K562 (cell line): Measurements from ENCODE around the gene RARG. TPM values are rescaled to one million over a fixed set of nuclear protein-coding genes. Genes with fewer than 3 reads are reported as not detected.

ENCODE experiments used
- ATAC-seq: fragments of 200-7000 bp; cut with Tn5 transposase; 3 replicates; pipeline ENCODE4 v1.9.1; 2020; ENCODE audit warnings: moderate library complexity
- BruUV-seq: library from RNA; stranded (reverse); fragments of 400-500 nt; replicated peaks from 2 replicates; lab custom pipeline; 2021; lab: Mats Ljungman, UMichigan
- CTCF ChIA-PET: fragments of 300-600 bp; formaldehyde crosslinking; extraction: SDS; loops from one replicate; lab custom pipeline; 2021; ENCODE audit warnings: low intra/inter-chr PET ratio; lab: Yijun Ruan, JAX
- POLR2A ChIA-PET: fragments of 300-600, 350-650 bp; sonication (Branson Sonifier 250); formaldehyde crosslinking; extraction: SDS; loops from one replicate; lab custom pipeline; 2021; ENCODE audit warnings: antibody characterized with exemption, inconsistent platforms; lab: Yijun Ruan, JAX
- DNase-seq, 4 experiments: peaks; one replicate each; pipeline versions ENCODE4 v3.0.0 to v3.0.0-alpha.2; 2011 to 2018; ENCODE audit warnings: low spot score in 3 of 4, mixed read lengths in 3 of 4; ENCODE audit errors: extremely low read depth in 1 of 4
- FAIRE-seq: peaks from 2 replicates; lab custom pipeline; 2011; peaks lifted over from hg19 to GRCh38; lab: Jason Lieb, UNC
- H2AFZ ChIP-seq: 2 replicates; pipeline ENCODE4 v1.6.0; 2011; ENCODE audit warnings: low read depth, low read length, control low read depth, inconsistent platforms
- H3K27ac ChIP-seq: fragments of 200-600 bp; 3 replicates; pipeline ENCODE4 v1.8.0; 2011; ENCODE audit warnings: low read depth, mild to moderate bottlenecking, control low read depth, inconsistent platforms, low read length, moderate library complexity, mixed read lengths; ENCODE audit errors: extremely low read depth
- H3K27me3 ChIP-seq, 2 experiments: fragments of 300-600 bp in 1 of 2; 2 replicates in 1 of 2; 3 replicates in 1 of 2; pipeline versions ENCODE4 v1.6.0 to v1.8.0; 2011; ENCODE audit warnings: inconsistent platforms in 2 of 2, low read length in 2 of 2, mild to moderate bottlenecking in 1 of 2, mixed read lengths in 1 of 2, moderate library complexity in 1 of 2; ENCODE audit not compliant: control insufficient read depth in 2 of 2, insufficient read depth in 2 of 2
- H3K36me3 ChIP-seq: fragments of 300-600 bp; 3 replicates; pipeline ENCODE4 v1.8.0; 2011; ENCODE audit warnings: mild to moderate bottlenecking, low read length, inconsistent platforms; ENCODE audit not compliant: control insufficient read depth, insufficient read depth
- H3K4me1 ChIP-seq, 2 experiments: fragments of 200-600 bp in 1 of 2; replicated peaks in 1 of 2; 2 replicates in 1 of 2; 3 replicates in 1 of 2; pipeline versions ENCODE4 v1.5.1 to v1.8.0; 2011; ENCODE audit warnings: inconsistent platforms in 2 of 2, low read length in 2 of 2, mild to moderate bottlenecking in 1 of 2, mixed read lengths in 1 of 2, moderate library complexity in 1 of 2; ENCODE audit not compliant: control insufficient read depth in 2 of 2, insufficient read depth in 2 of 2
- H3K4me2 ChIP-seq: 2 replicates; pipeline ENCODE4 v1.6.1; 2011; ENCODE audit warnings: low read length, control low read depth, inconsistent platforms, mixed read lengths; ENCODE audit not compliant: insufficient read depth
- H3K4me3 ChIP-seq: fragments of 200-600 bp; sonication (generic), shearing (Covaris generic); 2 replicates; pipeline ENCODE4 v1.5.1; 2016; ENCODE audit warnings: control low read depth, inconsistent platforms
- H3K79me2 ChIP-seq: fragments of 200-600 bp; 3 replicates; pipeline ENCODE4 v1.8.0; 2011; ENCODE audit warnings: low read length, inconsistent platforms; ENCODE audit not compliant: control insufficient read depth, insufficient read depth
- H3K9ac ChIP-seq, 2 experiments: 2 replicates each; pipeline versions ENCODE4 v1.6.0 to v1.6.1; 2011; ENCODE audit warnings: low read depth in 2 of 2, low read length in 2 of 2, control low read depth in 1 of 2, inconsistent platforms in 1 of 2, mild to moderate bottlenecking in 1 of 2, mixed read lengths in 1 of 2; ENCODE audit not compliant: insufficient read depth in 1 of 2
- H3K9me1 ChIP-seq: one replicate; pipeline ENCODE4 v1.6.0; 2011; ENCODE audit warnings: inconsistent platforms, mild to moderate bottlenecking, low read length, moderate library complexity; ENCODE audit not compliant: control insufficient read depth, insufficient read depth
- H3K9me3 ChIP-seq: replicated peaks from 2 replicates; pipeline ENCODE4 v1.5.1; 2011; ENCODE audit warnings: low read depth, low read length, inconsistent platforms; ENCODE audit not compliant: control insufficient read depth, insufficient read depth
- H4K20me1 ChIP-seq: replicated peaks from 2 replicates; pipeline ENCODE4 v1.6.1; 2011; ENCODE audit warnings: low read length, inconsistent platforms, mixed read lengths; ENCODE audit not compliant: control insufficient read depth, insufficient read depth
- ASH1L ChIP-seq: fragments of 450-650 bp; IDR thresholded peaks from 2 replicates; pipeline ENCODE4 v1.6.1; 2018; ENCODE audit warnings: borderline replicate concordance, mild to moderate bottlenecking, low read depth; ENCODE audit not compliant: partially characterized antibody
- C11orf30 ChIP-seq: fragments of 450-650 bp; IDR thresholded peaks from 2 replicates; pipeline ENCODE4 v1.6.1; 2016; ENCODE audit warnings: low read depth, mild to moderate bottlenecking
- FOXK2 ChIP-seq, 2 experiments: fragments of 450-650 bp; IDR thresholded peaks in 1 of 2; conservative IDR thresholded peaks in 1 of 2; 2 replicates each; pipeline ENCODE4 v1.6.1; 2016; ENCODE audit warnings: low read depth in 2 of 2, mild to moderate bottlenecking in 1 of 2
- GABPA ChIP-seq: fragments of 200-800 bp; sonication (Bioruptor generic); conservative IDR thresholded peaks from 2 replicates; pipeline ENCODE4 v1.6.1; 2016; ENCODE audit warnings: low read depth, missing genetic modification characterization, missing compliant biosample characterization
- PYGO2 ChIP-seq: fragments of 450-650 bp; IDR thresholded peaks from 2 replicates; pipeline ENCODE4 v1.6.1; 2016; ENCODE audit warnings: mild to moderate bottlenecking, missing genetic modification characterization, moderate library complexity, missing compliant biosample characterization
- SETDB1 ChIP-seq: IDR thresholded peaks from one replicate; pipeline ENCODE4 v1.6.1; 2012; ENCODE audit warnings: low read length, control low read depth, inconsistent platforms
- SMC3 ChIP-seq: conservative IDR thresholded peaks from 2 replicates; pipeline ENCODE4 v1.6.1; 2011; ENCODE audit warnings: low read depth, low read length, improper control_type of control experiment; ENCODE audit not compliant: insufficient read depth
- TEAD4 ChIP-seq, 2 experiments: sonication (generic) in 1 of 2; formaldehyde crosslinking in 1 of 2; IDR thresholded peaks; 2 replicates each; pipeline versions ENCODE4 v1.6.1 to v1.8.0; 2012 to 2022; ENCODE audit warnings: borderline replicate concordance in 1 of 2, inconsistent platforms in 1 of 2, low read length in 1 of 2, mild to moderate bottlenecking in 1 of 2, missing genetic modification reagents in 1 of 2
- TRIM24 ChIP-seq, 2 experiments: fragments of 450-650 bp; IDR thresholded peaks; 2 replicates each; pipeline ENCODE4 v1.6.1; 2016
- TSC22D4 ChIP-seq: fragments of 450-650 bp; IDR thresholded peaks from 2 replicates; pipeline ENCODE4 v1.6.1; 2016; ENCODE audit warnings: missing genetic modification characterization, missing biosample characterization, control low read depth
- ZNF696 ChIP-seq: fragments of 250-450 bp; sonication (Bioruptor Pico); conservative IDR thresholded peaks from 2 replicates; pipeline ENCODE4 v1.4.0; 2020; ENCODE audit warnings: mild to moderate bottlenecking, moderate library complexity
- ZNF778 ChIP-seq: fragments of 450-650 bp; formaldehyde crosslinking; IDR thresholded peaks from 2 replicates; pipeline ENCODE4 v1.4.0; 2020; ENCODE audit warnings: mild to moderate bottlenecking, moderate library complexity
- WGBS: fragments of 100-300 bp; shearing (Covaris generic); methylation state at CpG from one replicate; pipeline ENCODE4 v1.1.6; 2016; ENCODE audit warnings: low coverage, mixed read lengths; ENCODE audit not compliant: insufficient coverage; ENCODE audit errors: missing lambda C conversion rate; 5-methylcytosine and 5-hydroxymethylcytosine counted together
- in situ Hi-C: fragments of 300-500 bp; cut with MboI; formaldehyde crosslinking; loops from 4 replicates; pipeline ENCODE4 v1.15.0; 2018; ENCODE audit warnings: inconsistent platforms, mixed read lengths
- intact Hi-C: fragments of 100-400 bp; cut with micrococcal nuclease; formaldehyde crosslinking; loops from 2 replicates; pipeline ENCODE4 v1.14.2; 2022
- polyA plus RNA-seq, 8 experiments: library from polyadenylated mRNA; depleted of rRNA in 4 of 8; stranded (reverse) in 5 of 8; unstranded in 3 of 8; fragments of >200 nt; fragmentation: Nextera tagmentation in 2 of 8; fragmentation: Illumina TruSeq in 1 of 8; extraction: Ambion mirVana in 2 of 8; extraction: Trizol in 1 of 8; gene quantifications; 2 replicates each; pipeline versions ENCODE4 v1.2.1 to v1.2.3, GENCODE V29; 2011 to 2014; ENCODE audit warnings: inconsistent platforms in 1 of 8, missing spikeins in 1 of 8
- total RNA-seq, 7 experiments: library from RNA; depleted of rRNA in 6 of 7; stranded (reverse); fragments of >200 nt in 6 of 7; fragmentation: Illumina TruSeq in 2 of 7; extraction: Trizol in 2 of 7; gene quantifications; 2 replicates each; pipeline versions ENCODE4 v1.2.1 to v1.2.3, GENCODE V29; 2011 to 2021; ENCODE audit warnings: low replicate concordance in 1 of 7
- TF ChIP-seq, protein P1 (sequence below): fragments of 200-800 bp; sonication (Bioruptor generic); IDR thresholded peaks from 2 replicates; pipeline ENCODE4 v1.6.1; 2017; ENCODE audit warnings: missing genetic modification characterization, missing compliant biosample characterization
- TF ChIP-seq, protein P2 (sequence below): fragments of 250-450 bp; sonication (Bioruptor Pico); IDR thresholded peaks from 2 replicates; pipeline ENCODE4 v1.4.0; 2020; ENCODE audit warnings: mild to moderate bottlenecking, moderate library complexity
- TF ChIP-seq, protein P3 (sequence below): IDR thresholded peaks from 2 replicates; pipeline ENCODE4 v1.6.1; 2011; ENCODE audit not compliant: insufficient read length; ENCODE audit errors: extremely low read depth

The RARG gene
- total and polyA plus RNA-seq, 9 of the 15 experiments (the other 6 are each of a cell fraction or from before 2014, with no cell fraction given) = 0.18 to 7.6 (median 3.8) TPM

DNA sequence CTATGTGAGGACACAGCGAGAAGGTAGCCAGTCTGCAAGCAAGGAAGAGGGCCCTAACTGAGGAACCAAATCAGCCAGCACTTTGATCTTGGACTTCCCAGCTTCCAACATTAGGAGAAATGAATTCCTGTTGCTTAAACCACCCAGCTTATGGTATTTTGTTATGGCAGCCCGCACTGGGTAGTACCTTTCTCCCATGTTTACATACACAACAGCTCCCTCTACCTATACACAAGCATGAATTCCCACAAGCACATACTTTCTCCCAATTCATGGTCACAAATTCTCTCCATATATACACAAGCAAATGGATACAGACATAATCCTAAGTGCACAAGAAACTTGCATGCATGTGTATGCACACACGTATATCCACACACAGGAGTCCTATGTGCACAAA lies 32.3 kb downstream of the RARG start:
- DNase-seq (no peak), ATAC-seq (0 out of 3 replicates have a peak, but pooled peaks have one; percentile 8), FAIRE-seq (no peak)
- Histone ChIP-seq H3K27me3 (no peaks in the 10 kb centered on the region), H3K9me3 (no peaks in the 10 kb centered on the region), H3K36me3 (no peaks in the 10 kb centered on the region), H3K4me1 (peaks cover 28 to 31% of the 10 kb centered on the region in 2 experiments; a peak in 4 of 5 replicates), H3K27ac (no peak overlapping the region), H2AFZ (peak overlapping the region; percentile 34; the same call in 1 of the 2 replicates), H3K4me2 (no peak overlapping the region), H3K9ac (no peak overlapping the region), H3K4me3 (no peak overlapping the region), H4K20me1 (no peaks in the 10 kb centered on the region), H3K79me2 (no peaks in the 10 kb centered on the region), H3K9me1 (no peaks in the 10 kb centered on the region)
- 57% methylated on average over 3 of the region's 3 CpGs for WGBS
- intact Hi-C loops (no loop called here), in situ Hi-C loops (loop anchor here (10.0 kb wide), 1 partner anchor 135 kb away; no protein-coding TSS in a partner anchor)
- no TSS peak for BruUV-seq
- ChIA-PET POLR2A (interaction anchor here (1.2 to 3.1 kb wide), 3 partner anchors 9 to 122 kb away, joined by 3 to 11 read pairs (median 9); partner anchors contain the start of gene AAAS), CTCF (interaction anchor here (1.2 kb wide), 1 partner anchor 41 kb away, joined by 4 read pairs; no protein-coding TSS in a partner anchor)
- TF ChIP-seq, protein P1, sequence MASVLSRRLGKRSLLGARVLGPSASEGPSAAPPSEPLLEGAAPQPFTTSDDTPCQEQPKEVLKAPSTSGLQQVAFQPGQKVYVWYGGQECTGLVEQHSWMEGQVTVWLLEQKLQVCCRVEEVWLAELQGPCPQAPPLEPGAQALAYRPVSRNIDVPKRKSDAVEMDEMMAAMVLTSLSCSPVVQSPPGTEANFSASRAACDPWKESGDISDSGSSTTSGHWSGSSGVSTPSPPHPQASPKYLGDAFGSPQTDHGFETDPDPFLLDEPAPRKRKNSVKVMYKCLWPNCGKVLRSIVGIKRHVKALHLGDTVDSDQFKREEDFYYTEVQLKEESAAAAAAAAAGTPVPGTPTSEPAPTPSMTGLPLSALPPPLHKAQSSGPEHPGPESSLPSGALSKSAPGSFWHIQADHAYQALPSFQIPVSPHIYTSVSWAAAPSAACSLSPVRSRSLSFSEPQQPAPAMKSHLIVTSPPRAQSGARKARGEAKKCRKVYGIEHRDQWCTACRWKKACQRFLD (CRISPR knock-in tag) = no peak
- TF ChIP-seq GABPA (tag) (no peak), TSC22D4 (no peak), PYGO2 (tag) (no peak), FOXK2 (conservative IDR thresholded peaks at IDR 0.05 in 1 of 2, IDR thresholded peaks at IDR 0.05 in 1 of 2; ENCODE audit: low read depth in 2 of 2) (peak; percentile 62 to 70; a peak in 3 of 4 replicates), C11orf30 (no peak), SETDB1 (no peak), TRIM24 (IDR thresholded peaks at IDR 0.05) (no peak), ASH1L (no peak), ZNF696 (no peak), ZNF778 (CRISPR knock-in tag) (no peak), SMC3 (no peak), TEAD4 (IDR thresholded peaks at IDR 0.05; ENCODE audit: low read length) (no peak), TEAD4 (CRISPR knock-in tag; IDR thresholded peaks at IDR 0.05; ENCODE audit: borderline replicate concordance) (no peak)
- TF ChIP-seq, protein P2, sequence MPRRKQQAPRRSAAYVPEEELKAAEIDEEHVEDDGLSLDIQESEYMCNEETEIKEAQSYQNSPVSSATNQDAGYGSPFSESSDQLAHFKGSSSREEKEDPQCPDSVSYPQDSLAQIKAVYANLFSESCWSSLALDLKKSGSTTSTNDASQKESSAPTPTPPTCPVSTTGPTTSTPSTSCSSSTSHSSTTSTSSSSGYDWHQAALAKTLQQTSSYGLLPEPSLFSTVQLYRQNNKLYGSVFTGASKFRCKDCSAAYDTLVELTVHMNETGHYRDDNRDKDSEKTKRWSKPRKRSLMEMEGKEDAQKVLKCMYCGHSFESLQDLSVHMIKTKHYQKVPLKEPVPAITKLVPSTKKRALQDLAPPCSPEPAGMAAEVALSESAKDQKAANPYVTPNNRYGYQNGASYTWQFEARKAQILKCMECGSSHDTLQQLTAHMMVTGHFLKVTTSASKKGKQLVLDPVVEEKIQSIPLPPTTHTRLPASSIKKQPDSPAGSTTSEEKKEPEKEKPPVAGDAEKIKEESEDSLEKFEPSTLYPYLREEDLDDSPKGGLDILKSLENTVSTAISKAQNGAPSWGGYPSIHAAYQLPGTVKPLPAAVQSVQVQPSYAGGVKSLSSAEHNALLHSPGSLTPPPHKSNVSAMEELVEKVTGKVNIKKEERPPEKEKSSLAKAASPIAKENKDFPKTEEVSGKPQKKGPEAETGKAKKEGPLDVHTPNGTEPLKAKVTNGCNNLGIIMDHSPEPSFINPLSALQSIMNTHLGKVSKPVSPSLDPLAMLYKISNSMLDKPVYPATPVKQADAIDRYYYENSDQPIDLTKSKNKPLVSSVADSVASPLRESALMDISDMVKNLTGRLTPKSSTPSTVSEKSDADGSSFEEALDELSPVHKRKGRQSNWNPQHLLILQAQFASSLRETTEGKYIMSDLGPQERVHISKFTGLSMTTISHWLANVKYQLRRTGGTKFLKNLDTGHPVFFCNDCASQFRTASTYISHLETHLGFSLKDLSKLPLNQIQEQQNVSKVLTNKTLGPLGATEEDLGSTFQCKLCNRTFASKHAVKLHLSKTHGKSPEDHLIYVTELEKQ (CRISPR knock-in tag) = no peak
- TF ChIP-seq, protein P3, sequence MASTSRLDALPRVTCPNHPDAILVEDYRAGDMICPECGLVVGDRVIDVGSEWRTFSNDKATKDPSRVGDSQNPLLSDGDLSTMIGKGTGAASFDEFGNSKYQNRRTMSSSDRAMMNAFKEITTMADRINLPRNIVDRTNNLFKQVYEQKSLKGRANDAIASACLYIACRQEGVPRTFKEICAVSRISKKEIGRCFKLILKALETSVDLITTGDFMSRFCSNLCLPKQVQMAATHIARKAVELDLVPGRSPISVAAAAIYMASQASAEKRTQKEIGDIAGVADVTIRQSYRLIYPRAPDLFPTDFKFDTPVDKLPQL = no peak
